ENCODE results near the gene TFF2.

TFF2 gene

DNA sequence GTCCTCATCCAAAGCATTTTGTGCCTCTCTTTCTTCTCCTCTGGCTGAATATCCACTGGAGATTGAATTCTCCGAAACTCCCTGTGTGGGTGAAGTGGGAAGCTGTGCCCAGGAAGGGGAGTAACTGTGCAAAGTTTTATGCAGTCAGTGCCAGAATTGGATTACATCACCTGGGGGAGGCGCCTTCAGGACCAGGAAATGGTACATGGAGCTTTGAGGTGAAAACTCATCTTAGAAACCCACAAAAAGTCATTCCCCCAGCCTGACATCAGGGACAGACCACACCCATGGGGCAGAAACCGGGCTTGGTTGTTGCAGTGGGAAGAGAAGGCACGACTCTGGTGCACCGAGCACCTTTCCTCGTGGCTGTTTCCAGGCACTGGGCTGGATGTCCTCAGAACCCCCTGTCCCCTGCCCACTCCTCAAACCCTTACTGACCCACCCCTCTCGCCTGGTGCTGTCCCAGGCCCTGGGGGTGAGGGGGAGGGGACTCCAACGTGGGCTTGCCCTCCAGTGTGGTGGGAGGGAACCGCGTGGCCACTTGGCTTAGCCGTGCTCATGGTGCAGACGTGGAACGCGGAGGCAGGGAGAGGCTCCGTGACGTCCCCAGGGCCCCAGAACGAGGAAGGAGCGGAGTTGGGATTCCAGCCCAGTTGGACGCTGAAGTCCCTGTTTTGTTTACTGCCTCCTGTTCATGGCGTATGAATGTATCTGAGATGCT lies 51.3 kb downstream of the TFF2 start:
- TF ChIP-seq TCF4 (CRISPR knock-in tag; IDR thresholded peaks at IDR 0.05; ENCODE audit: borderline replicate concordance): no peak
- TF ChIP-seq TOX (CRISPR knock-in tag; IDR thresholded peaks at IDR 0.05; ENCODE audit: borderline replicate concordance): no peak
- TF ChIP-seq OSR1 (CRISPR knock-in tag; IDR thresholded peaks at IDR 0.05): no peak
- no peak for TF ChIP-seq GLIS3 (CRISPR knock-in tag; IDR thresholded peaks at IDR 0.05)
- no peak for TF ChIP-seq ZC3H10 (CRISPR knock-in tag; IDR thresholded peaks at IDR 0.05)
- TF ChIP-seq CSRNP3 (CRISPR knock-in tag; IDR thresholded peaks at IDR 0.05): no peak
- no peak for TF ChIP-seq ZNF565 (CRISPR knock-in tag; conservative IDR thresholded peaks at IDR 0.05; ENCODE audit: low read depth)
- no peak for TF ChIP-seq ESRRG (CRISPR knock-in tag; IDR thresholded peaks at IDR 0.05)
- no peak for TF ChIP-seq SNAI2 (CRISPR knock-in tag; IDR thresholded peaks at IDR 0.05)
- no peak for TF ChIP-seq PPARA (CRISPR knock-in tag; IDR thresholded peaks at IDR 0.05; ENCODE audit: borderline replicate concordance)
- no peak for TF ChIP-seq BACH2 (CRISPR knock-in tag; IDR thresholded peaks at IDR 0.05; ENCODE audit: borderline replicate concordance)
- TF ChIP-seq CSDC2 (CRISPR knock-in tag; IDR thresholded peaks at IDR 0.05): no peak
- no peak for ATAC-seq

DNA sequence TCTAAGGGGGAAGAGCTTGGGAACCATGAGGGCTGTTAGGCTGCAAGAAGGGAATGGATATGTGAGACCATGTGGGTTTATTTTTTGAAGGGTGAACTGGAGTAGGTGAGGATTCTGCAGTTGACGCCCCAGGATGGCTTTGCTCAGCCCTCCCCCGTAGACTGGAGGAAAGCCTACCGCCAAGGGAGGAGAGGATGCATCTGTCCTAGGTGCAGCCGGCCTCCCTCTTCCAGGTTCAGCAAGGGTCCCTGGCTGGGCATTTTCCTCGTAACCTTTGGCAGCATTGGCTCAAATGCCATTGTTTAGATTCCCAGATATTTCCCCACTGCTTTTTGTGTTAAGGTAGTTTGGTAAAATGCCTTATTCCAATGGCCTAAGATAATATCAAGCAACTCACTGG lies 52.1 kb downstream of the TFF2 start:
- no peak for ATAC-seq
- TF ChIP-seq CSRNP3 (CRISPR knock-in tag; IDR thresholded peaks at IDR 0.05) (no peak), ZFP30 (CRISPR knock-in tag; IDR thresholded peaks at IDR 0.05) (no peak), BACH2 (CRISPR knock-in tag; IDR thresholded peaks at IDR 0.05; ENCODE audit: borderline replicate concordance) (no peak), ISL1 (CRISPR knock-in tag; IDR thresholded peaks at IDR 0.05) (no peak), ZNF565 (CRISPR knock-in tag; conservative IDR thresholded peaks at IDR 0.05; ENCODE audit: low read depth) (no peak)

- TF ChIP-seq ESRRG (CRISPR knock-in tag; IDR thresholded peaks at IDR 0.05): no peak
- TF ChIP-seq CSRNP3 (CRISPR knock-in tag; IDR thresholded peaks at IDR 0.05): no peak
- no peak for TF ChIP-seq ZNF70 (CRISPR knock-in tag; IDR thresholded peaks at IDR 0.05)
- TF ChIP-seq ARNTL (CRISPR knock-in tag; IDR thresholded peaks at IDR 0.05; ENCODE audit: borderline replicate concordance, low read depth): no peak
- no peak for TF ChIP-seq CSDC2 (CRISPR knock-in tag; IDR thresholded peaks at IDR 0.05)
- TF ChIP-seq, protein P1, sequence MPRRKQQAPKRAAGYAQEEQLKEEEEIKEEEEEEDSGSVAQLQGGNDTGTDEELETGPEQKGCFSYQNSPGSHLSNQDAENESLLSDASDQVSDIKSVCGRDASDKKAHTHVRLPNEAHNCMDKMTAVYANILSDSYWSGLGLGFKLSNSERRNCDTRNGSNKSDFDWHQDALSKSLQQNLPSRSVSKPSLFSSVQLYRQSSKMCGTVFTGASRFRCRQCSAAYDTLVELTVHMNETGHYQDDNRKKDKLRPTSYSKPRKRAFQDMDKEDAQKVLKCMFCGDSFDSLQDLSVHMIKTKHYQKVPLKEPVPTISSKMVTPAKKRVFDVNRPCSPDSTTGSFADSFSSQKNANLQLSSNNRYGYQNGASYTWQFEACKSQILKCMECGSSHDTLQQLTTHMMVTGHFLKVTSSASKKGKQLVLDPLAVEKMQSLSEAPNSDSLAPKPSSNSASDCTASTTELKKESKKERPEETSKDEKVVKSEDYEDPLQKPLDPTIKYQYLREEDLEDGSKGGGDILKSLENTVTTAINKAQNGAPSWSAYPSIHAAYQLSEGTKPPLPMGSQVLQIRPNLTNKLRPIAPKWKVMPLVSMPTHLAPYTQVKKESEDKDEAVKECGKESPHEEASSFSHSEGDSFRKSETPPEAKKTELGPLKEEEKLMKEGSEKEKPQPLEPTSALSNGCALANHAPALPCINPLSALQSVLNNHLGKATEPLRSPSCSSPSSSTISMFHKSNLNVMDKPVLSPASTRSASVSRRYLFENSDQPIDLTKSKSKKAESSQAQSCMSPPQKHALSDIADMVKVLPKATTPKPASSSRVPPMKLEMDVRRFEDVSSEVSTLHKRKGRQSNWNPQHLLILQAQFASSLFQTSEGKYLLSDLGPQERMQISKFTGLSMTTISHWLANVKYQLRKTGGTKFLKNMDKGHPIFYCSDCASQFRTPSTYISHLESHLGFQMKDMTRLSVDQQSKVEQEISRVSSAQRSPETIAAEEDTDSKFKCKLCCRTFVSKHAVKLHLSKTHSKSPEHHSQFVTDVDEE (CRISPR knock-in tag; IDR thresholded peaks at IDR 0.05): no peak
- no peak for TF ChIP-seq SNAI2 (CRISPR knock-in tag; IDR thresholded peaks at IDR 0.05)
- no peak for TF ChIP-seq ZNF8 (CRISPR knock-in tag; IDR thresholded peaks at IDR 0.05)
- no peak for TF ChIP-seq GLIS3 (CRISPR knock-in tag; IDR thresholded peaks at IDR 0.05)
- TF ChIP-seq ZC3H10 (CRISPR knock-in tag; IDR thresholded peaks at IDR 0.05): no peak
- TF ChIP-seq PPARA (CRISPR knock-in tag; IDR thresholded peaks at IDR 0.05; ENCODE audit: borderline replicate concordance): no peak
- no peak for TF ChIP-seq ZFP3 (CRISPR knock-in tag; IDR thresholded peaks at IDR 0.05)
- no peak for TF ChIP-seq ZFP30 (CRISPR knock-in tag; IDR thresholded peaks at IDR 0.05)
- no peak for TF ChIP-seq RARB (CRISPR knock-in tag; IDR thresholded peaks at IDR 0.05)
- TF ChIP-seq, protein P2, sequence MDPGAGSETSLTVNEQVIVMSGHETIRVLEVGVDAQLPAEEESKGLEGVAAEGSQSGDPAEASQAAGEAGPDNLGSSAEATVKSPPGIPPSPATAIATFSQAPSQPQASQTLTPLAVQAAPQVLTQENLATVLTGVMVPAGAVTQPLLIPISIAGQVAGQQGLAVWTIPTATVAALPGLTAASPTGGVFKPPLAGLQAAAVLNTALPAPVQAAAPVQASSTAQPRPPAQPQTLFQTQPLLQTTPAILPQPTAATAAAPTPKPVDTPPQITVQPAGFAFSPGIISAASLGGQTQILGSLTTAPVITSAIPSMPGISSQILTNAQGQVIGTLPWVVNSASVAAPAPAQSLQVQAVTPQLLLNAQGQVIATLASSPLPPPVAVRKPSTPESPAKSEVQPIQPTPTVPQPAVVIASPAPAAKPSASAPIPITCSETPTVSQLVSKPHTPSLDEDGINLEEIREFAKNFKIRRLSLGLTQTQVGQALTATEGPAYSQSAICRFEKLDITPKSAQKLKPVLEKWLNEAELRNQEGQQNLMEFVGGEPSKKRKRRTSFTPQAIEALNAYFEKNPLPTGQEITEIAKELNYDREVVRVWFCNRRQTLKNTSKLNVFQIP (CRISPR knock-in tag; IDR thresholded peaks at IDR 0.05; ENCODE audit: borderline replicate concordance, low read depth): no peak
- TF ChIP-seq OSR1 (CRISPR knock-in tag; IDR thresholded peaks at IDR 0.05): no peak
- no peak for TF ChIP-seq ZNF565 (CRISPR knock-in tag; conservative IDR thresholded peaks at IDR 0.05; ENCODE audit: low read depth)
- ATAC-seq: no peak
Measured at GRCh38 chr21:42298237-42298636, 52.6 kb downstream of the TFF2 start.

All from SK-N-SH treated with all-trans-retinoic acid at 6 μM for 48 hours (cell line).